IPS-11a (cell line): ENCODE data around the gene LYRM2.

Experiments
- H3K4me3 ChIP-seq: one replicate; pipeline ENCODE4 v1.5.1; 2013; ENCODE audit warnings: low read depth, low read length, control low read depth

LYRM2 gene

GRCh38 chr6:89596484-89596883, 42.1 kb downstream of the LYRM2 start:
- H3K4me3 ChIP-seq, result no peak overlapping the region

- no peak overlapping the region for H3K4me3 ChIP-seq
These were observed 42.5 kb downstream of the LYRM2 start for GRCh38 chr6:89596056-89596455.

GRCh38 chr6:89591745-89592144, 46.8 kb downstream of the LYRM2 start:
- no peak overlapping the region for H3K4me3 ChIP-seq

GRCh38 chr6:89590133-89590532, 48.4 kb downstream of the LYRM2 start:
- no peak overlapping the region for H3K4me3 ChIP-seq

DNA sequence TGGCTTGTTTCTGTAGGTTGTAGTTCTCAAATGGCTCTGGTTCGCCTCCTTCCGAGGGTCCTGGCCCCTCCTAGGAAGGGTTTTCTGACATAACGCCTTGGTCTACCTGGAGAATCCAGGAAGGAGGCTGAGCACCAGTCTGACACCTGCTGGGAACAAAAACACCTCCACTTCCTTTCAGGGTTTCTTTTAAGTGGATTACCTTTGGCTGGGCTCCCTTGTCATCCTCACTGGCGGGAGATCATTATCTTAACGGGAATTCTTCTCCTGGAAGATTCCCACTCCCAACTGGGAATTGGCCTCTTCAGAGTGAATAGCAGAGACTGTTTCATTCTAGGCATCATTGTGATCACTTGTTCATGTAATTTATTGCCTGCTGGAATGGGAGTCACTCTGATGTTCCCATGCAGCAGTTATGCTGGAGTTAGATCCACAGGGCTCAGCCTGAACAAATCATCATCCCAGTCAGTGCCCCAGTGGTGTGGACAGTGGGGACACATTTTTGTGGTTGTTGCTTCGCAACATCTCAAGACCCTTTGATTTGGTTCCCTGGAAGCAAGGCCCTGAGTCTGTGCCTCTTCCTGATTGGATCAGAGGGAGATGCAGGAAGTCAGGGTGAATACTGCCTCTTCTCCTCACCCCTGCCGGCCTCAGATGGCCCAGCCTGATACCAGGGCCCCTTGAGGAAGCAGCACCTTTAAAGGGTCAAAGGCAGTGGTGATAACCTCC, 49.1 kb downstream of the LYRM2 start:
- no peak overlapping the region for H3K4me3 ChIP-seq

DNA sequence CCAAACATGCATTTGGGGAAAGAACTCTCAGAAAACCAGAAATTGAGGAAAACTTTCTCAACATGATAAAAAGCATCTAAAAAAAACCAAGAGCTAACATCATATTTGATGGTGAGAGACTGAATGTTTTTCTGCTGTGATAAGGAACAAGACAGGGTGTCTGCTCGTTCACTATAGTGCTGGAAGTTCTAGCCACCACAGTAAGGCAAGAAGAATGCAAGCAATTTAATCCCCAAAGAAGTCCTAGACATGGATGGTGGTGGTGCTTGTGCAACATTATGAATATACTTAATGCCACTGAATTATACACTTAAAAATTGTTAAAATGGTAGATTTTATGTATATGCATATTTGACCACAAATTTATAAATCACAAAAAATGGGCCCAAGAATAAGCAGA, 53.4 kb downstream of the LYRM2 start:
- no peak overlapping the region for H3K4me3 ChIP-seq

DNA sequence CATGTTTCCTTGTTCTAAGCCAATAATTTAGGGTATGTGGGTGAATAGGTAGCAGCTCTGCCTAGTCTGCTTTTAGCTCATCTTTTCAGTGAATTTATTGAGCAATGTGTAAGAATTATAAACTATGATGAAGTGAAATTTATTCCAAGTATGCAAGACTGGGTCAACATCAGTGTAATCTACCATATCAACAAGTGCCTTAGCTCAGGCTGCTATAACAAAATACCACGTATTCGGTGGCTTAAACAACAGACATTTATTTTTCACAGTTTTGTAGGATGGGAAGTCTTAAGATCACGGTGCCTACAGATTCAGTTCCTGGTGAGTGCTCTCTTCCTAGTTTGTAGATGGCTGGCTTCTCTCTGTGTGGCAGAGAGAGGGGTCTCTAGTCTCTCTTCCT, 54.0 kb downstream of the LYRM2 start:
- no peak overlapping the region for H3K4me3 ChIP-seq

GRCh38 chr6:89583559-89583958, 55.0 kb downstream of the LYRM2 start:
- H3K4me3 ChIP-seq, result no peak overlapping the region

- no peak overlapping the region for H3K4me3 ChIP-seq
These were observed 55.8 kb downstream of the LYRM2 start for GRCh38 chr6:89582669-89583325.

DNA sequence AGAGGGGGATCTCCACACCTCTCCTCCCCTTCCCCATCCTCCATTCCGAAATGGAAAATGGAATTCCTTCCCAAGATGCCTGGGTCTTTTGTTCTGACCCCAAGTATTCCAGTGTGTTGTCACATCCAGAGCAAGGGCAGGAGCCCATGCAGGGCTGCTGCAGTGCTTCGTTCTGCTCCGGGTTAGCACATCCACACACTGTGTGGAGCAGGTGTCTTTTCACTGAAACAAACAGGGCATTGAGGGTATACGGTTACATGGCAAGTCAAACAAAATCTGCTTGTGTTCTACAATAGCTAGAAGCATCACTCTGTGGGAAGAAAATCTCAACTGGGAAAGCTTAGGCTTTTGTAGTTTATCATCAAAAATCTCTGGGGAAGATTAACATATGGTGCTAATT, 56.9 kb downstream of the LYRM2 start:
- H3K4me3 ChIP-seq, result no peak overlapping the region

DNA sequence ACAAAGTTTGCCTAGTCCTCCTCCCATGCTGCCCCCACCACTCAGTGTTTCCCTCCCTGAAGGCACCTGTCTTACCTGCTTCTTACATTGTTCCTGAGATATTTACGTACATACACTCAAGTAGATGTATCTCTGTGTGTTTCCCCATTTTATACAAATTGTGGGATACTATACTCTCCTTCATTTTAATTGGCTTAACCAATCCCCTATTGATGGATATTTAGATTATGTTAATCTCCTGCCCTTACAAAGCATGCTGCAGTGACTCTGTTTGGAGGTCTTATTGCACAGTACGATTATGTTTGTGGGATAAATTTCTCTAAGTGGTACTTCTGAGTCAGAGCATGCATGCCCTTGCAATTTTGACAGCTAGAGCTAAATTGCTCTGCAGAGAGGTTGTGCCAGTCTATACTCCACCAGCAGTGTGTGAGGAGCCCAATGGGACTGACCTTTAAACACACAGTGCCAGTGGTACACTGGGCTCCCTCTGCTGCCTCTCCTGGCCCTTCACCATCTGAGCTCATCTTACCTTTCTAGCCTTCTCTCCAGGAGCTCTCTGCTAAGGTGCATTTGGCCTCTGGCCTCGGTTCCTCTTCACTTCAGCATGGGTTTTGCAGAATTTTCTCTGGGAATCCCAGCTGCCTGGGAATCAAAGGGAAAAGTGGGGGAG, 57.4 kb downstream of the LYRM2 start:
- H3K4me3 ChIP-seq, result no peak overlapping the region

DNA sequence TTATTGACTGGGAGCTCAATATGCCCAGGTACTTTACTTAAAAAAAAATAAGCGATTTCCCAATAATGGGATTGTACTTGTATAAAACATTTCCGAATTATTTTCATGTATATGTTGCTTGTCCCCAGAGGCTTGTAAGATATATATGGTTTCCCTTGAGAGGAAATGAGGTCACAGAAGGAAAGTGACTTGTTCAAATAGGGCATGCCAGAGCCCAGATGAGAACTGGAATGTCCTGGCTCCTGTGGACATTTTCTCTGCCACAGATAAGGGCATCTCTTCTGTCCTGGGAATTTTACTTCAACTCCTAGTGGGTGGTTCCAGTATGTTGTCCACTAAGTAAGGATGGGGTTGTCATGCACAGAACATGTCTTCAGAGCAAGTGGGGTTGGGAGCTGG, 63.0 kb downstream of the LYRM2 start:
- H3K4me3 ChIP-seq, result no peak overlapping the region

DNA sequence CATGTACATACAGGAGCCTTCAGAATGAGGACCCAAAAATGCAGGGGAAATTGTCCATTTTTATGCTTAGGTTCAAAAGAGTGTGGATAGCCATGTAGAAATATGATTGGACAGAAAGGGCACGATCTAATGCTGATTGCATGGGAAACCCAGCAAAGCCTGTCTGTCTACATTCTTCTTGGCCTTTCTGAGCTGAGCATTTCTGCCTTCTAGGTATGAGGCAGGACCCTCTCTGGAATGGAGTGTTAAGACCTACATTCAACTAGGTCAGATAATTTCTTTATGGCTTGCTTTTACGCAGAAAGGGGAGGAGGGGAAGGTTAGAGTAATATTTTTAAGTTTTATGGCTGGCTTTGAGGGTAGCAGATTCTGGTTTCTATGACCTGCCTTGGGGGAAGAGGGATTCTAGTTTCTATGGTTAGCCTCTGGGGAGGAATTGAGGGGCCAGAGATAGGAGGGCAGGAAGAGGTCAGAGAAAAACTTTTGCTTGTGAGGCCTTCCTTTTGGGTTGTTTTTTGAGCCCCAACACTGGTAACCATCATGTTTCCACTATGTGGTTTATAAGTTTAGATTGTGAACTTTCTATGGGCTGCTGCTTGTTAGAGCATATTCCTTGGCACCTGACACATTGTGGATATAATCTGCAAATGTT, 63.5 kb downstream of the LYRM2 start:
- no peak overlapping the region for H3K4me3 ChIP-seq

GRCh38 chr6:89567630-89568390, 70.7 kb downstream of the LYRM2 start:
- no peak overlapping the region for H3K4me3 ChIP-seq

DNA sequence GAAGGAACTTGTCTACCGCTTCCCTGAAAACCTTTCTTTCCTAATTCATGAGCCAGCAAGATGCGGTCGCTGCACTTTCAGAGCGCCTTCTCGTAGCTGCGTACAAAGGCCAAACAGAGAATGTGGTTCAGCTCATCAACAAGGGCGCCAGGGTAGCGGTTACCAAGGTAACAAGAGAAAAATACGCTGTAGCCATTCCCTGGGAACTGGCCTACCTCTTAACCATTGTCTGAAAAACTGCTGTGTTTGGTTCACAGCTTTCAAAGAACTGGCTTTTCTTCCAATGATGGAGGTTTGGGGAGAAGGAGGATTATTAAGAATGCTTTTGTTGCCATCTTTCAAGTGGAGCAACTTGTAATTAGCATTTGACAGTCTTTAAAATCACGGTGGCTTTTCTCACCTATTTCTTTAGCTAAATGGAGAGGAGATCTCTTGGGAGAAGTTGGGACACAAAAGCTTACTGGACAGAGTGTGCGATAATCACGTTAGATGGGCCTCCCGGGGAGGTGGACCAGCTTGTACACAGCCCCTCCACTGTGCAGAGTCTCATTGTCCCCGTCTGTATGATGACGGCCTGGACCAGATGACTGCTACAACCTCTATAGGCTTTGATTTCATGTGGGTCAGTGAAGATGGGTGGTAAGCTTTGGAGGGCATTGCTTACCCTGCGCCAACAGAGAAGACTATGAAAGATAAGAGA, 71.5 kb downstream of the LYRM2 start:
- no peak overlapping the region for H3K4me3 ChIP-seq

DNA sequence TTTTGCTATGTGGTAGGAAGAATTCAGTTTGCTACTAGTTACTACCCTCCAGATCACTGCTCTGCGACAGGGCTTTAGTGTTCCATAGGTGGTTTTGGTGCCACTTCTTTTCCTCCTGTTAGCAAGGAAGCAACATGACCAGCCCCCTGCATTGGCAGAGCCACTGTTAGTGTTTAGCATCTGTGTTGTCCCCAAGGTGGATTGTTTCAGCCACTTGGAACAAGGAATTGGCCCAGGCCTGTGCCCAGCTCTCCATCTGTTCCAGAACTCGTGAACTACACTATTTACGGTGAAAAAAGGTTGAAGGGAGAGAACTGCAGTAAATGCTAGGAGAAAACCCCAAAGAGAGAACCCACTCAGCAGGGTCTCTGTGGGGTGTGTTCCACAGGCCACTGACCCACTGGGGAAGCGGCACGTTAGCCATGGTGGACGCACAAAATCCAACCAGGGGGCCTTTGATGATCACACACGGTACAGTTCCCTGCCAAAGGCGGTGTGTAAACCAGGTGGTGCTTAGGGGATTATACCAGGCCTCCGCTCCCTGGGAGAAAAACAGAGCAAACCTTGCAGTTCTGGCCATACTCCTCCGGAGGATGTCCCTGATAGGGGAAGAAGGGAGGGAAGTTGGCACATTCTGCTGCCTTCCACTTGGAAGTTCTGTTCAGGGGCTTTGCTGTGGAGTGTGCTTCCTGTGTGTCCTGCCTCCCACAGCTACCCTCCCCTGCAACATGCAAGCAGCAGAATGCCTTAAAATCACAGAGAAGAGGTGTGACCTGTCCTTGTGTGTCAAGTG, 72.3 kb downstream of the LYRM2 start:
- H3K4me3 ChIP-seq, result no peak overlapping the region

- H3K4me3 ChIP-seq, result no peak overlapping the region
These were observed 73.7 kb downstream of the LYRM2 start for GRCh38 chr6:89564752-89565427.

- no peak overlapping the region for H3K4me3 ChIP-seq
These were observed 74.7 kb downstream of the LYRM2 start for GRCh38 chr6:89563866-89564265.
